Activated CD8-positive, alpha-beta T cell treated with anti-CD3 and anti-CD28 coated beads for 36 hours (primary cell): ENCODE data around the gene SIRT2. TPM values are rescaled to one million over a fixed set of nuclear protein-coding genes. Genes with fewer than 3 reads are reported as not detected.

Source experiments
- ATAC-seq: fragments of 200-7000 bp; cut with Tn5 transposase; one replicate; pipeline ENCODE4 v1.10.0; 2021; ENCODE audit warnings: mild to moderate bottlenecking, moderate library complexity
- CTCF ChIA-PET: fragments of 350-600 bp; sonication (Branson Sonifier 250); formaldehyde crosslinking; loops from one replicate; lab custom pipeline; 2021; ENCODE audit warnings: antibody characterized with exemption; lab: Charles Lee
- POLR2A ChIA-PET: fragments of 350-600 bp; sonication (Branson Sonifier 250); formaldehyde crosslinking; loops from one replicate; lab custom pipeline; 2021; ENCODE audit warnings: antibody characterized with exemption; lab: Charles Lee
- DNase-seq: peaks from one replicate; pipeline ENCODE4 v3.0.0-alpha.2; 2020
- H3K27ac Mint-ChIP-seq: one replicate; pipeline ENCODE4 v1.8.0; 2021; ENCODE audit warnings: mild to moderate bottlenecking, mixed read lengths
- H3K27me3 Mint-ChIP-seq: one replicate; pipeline ENCODE4 v1.8.0; 2021; ENCODE audit warnings: mixed read lengths
- H3K36me3 Mint-ChIP-seq: one replicate; pipeline ENCODE4 v1.8.0; 2021; ENCODE audit warnings: low read depth, mixed read lengths
- H3K4me1 Mint-ChIP-seq: one replicate; pipeline ENCODE4 v1.8.0; 2021; ENCODE audit warnings: low read depth, mixed read lengths
- H3K4me3 Mint-ChIP-seq: one replicate; pipeline ENCODE4 v1.8.0; 2021; ENCODE audit warnings: mild to moderate bottlenecking, moderate library complexity, mixed read lengths
- H3K9me3 Mint-ChIP-seq: one replicate; pipeline ENCODE4 v1.8.0; 2021; ENCODE audit warnings: mixed read lengths
- CTCF ChIP-seq: fragments of 200-600 bp; IDR thresholded peaks from one replicate; pipeline ENCODE4 v1.8.0; 2022; ENCODE audit warnings: antibody characterized with exemption, mild to moderate bottlenecking
- intact Hi-C: fragments of 100-400 bp; cut with micrococcal nuclease; formaldehyde crosslinking; loops from one replicate; pipeline ENCODE4 v1.10.0; 2022
- total RNA-seq, 2 experiments: library from RNA; stranded (reverse); gene quantifications; one replicate each; pipeline ENCODE4 v1.2.3, GENCODE V29; 2021

SIRT2 gene
- total RNA-seq, 2 experiments from 2014 or later: 20.0 to 21.5 TPM

GRCh38 chr19:38905620-38906019, 6.2 kb upstream of the SIRT2 start:
- Mint-ChIP-seq H3K36me3 (peaks cover 43% of the 10 kb centered on the region), H3K27ac (no peak overlapping the region), H3K4me1 (peaks cover 29% of the 10 kb centered on the region), H3K4me3 (no peak overlapping the region), H3K27me3 (no peaks in the 10 kb centered on the region), H3K9me3 (no peaks in the 10 kb centered on the region)
- DNase-seq: no peak
- intact Hi-C loops: no loop called here
- no peak for ATAC-seq
- CTCF ChIA-PET: interaction anchor here (1.4 kb wide), 1 partner anchor 18 kb away, joined by 4 read pairs; no protein-coding TSS in a partner anchor
- TF ChIP-seq CTCF: no peak
- POLR2A ChIA-PET: interaction anchor here (0.8 kb wide), 1 partner anchor 13 kb away, joined by 3 read pairs; no protein-coding TSS in a partner anchor

- Mint-ChIP-seq H3K27ac (peak overlapping the region; percentile 3), H3K4me1 (peaks cover 29% of the 10 kb centered on the region), H3K9me3 (no peaks in the 10 kb centered on the region), H3K4me3 (no peak overlapping the region), H3K36me3 (peaks cover 43% of the 10 kb centered on the region), H3K27me3 (no peaks in the 10 kb centered on the region)
- ATAC-seq (no peak), DNase-seq (no peak)
- no peak for TF ChIP-seq CTCF
- ChIA-PET POLR2A (interaction anchor here (0.8 kb wide), 1 partner anchor 14 kb away, joined by 3 read pairs; no protein-coding TSS in a partner anchor), CTCF (interaction anchor here (1.4 kb wide), 1 partner anchor 18 kb away, joined by 4 read pairs; no protein-coding TSS in a partner anchor)
- intact Hi-C loops: no loop called here
Observed at GRCh38 chr19:38904581-38905539, 5.4 kb upstream of the SIRT2 start.

- Mint-ChIP-seq H3K4me3 (peak overlapping the region; percentile 84), H3K36me3 (peaks cover 22% of the 10 kb centered on the region), H3K9me3 (no peaks in the 10 kb centered on the region), H3K27ac (no peak overlapping the region), H3K4me1 (peaks cover 30% of the 10 kb centered on the region), H3K27me3 (no peaks in the 10 kb centered on the region)
- intact Hi-C loops: no loop called here
- POLR2A ChIA-PET: interaction anchor here (1.3 kb wide), 1 partner anchor 29 kb away, joined by 3 read pairs; the partner anchor contains the start of genes MRPS12 and SARS2
- no peak for TF ChIP-seq CTCF
- DNase-seq (no peak), ATAC-seq (no peak)
- CTCF ChIA-PET: interaction anchor here (1.1 to 2.2 kb wide), 5 partner anchors 14 to 36 kb away, joined by 3 to 23 read pairs (median 9); partner anchors contain the start of genes MRPS12 and SARS2
Observed at GRCh38 chr19:38901683-38902082, 2.3 kb upstream of the SIRT2 start.

- intact Hi-C loops: no loop called here
- DNase-seq (no peak), ATAC-seq (no peak)
- no peak for TF ChIP-seq CTCF
- no peaks in the 10 kb centered on the region for H3K27me3 Mint-ChIP-seq
- peak overlapping the region; percentile 84 for H3K4me3 Mint-ChIP-seq
- H3K9me3 Mint-ChIP-seq: no peaks in the 10 kb centered on the region
- H3K27ac Mint-ChIP-seq: peak overlapping the region; percentile 69
- H3K36me3 Mint-ChIP-seq: peaks cover 20% of the 10 kb centered on the region
- peaks cover 30% of the 10 kb centered on the region for H3K4me1 Mint-ChIP-seq
- POLR2A ChIA-PET: interaction anchor here (0.8 to 1.5 kb wide), 9 partner anchors 10 to 385 kb away, joined by 3 to 7 read pairs (median 5); partner anchors contain the start of gene CCER2
- CTCF ChIA-PET: interaction anchor here (0.6 to 2.2 kb wide), 9 partner anchors 12 to 498 kb away, joined by 3 to 23 read pairs (median 4); partner anchors contain the start of genes FAM98C, MRPS12 and SARS2
Observed at GRCh38 chr19:38900743-38901190, 1.3 kb upstream of the SIRT2 start.
